Dermis microvascular lymphatic vessel endothelial cell (primary cell): ENCODE results near the gene RHOD. TPM values are rescaled to one million over a fixed set of nuclear protein-coding genes. Genes with fewer than 3 reads are reported as not detected.

Experiments
- DNase-seq, 2 donors: peaks; one replicate each; pipeline versions ENCODE4 v3.0.0 to v3.0.0-alpha.2; 2010; ENCODE audit warnings: low read depth in 2 of 2
- total RNA-seq: library from RNA; depleted of rRNA; stranded (reverse); fragments of >200 nt; gene quantifications from 2 replicates; pipeline ENCODE4 v1.2.1, GENCODE V29; 2014

Gene RHOD
- total RNA-seq, 1 donor from 2014 or later = 16.9 TPM

DNA sequence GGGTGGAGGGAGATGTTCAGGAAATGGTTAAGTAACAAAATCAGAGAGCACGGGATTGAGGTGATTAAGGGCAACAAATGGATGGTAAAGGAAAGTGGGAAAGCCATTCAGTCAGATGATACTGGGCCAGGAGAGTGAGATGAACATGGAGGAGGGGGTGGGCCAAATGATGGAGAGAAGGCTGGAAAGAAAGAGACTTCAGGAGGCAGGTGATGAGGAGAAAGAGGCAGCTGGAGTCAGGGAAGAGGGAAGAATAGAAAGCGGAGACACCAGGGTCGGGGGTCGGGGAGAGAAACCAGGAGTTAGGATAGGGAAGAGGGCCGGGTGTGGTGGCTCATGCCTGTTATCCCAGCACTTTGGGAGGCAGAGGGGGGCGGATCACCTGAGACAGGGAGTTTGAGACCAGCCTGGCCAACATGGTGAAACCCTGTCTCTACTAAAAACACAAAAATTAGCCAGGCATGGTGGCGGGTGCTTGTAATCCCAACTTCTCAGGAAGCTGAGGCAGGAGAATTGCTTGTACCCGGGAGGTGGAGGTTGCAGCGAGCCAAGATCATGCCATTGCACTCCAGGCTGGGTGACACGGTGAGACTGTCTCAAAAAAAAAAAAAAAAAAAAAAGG lies 57.7 kb downstream of the RHOD start:
- DNase-seq = no peak

DNA sequence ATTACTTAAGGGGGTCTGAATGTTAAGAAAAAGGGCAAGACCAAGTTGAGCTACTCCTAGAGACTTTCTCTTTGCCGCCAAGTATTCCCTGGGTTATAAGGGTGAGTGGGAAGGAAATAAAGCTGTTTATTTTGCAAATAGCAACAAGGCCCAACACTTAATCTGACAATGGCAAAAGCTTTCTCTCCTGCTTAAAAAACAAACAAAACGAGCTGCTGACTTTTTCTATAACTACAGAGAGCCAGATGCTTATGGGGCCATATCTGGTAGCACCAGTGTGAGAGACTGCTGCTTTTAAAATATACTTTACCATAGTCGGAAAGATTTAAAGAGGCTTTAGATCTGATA lies 60.1 kb downstream of the RHOD start:
- no peak for DNase-seq

DNA sequence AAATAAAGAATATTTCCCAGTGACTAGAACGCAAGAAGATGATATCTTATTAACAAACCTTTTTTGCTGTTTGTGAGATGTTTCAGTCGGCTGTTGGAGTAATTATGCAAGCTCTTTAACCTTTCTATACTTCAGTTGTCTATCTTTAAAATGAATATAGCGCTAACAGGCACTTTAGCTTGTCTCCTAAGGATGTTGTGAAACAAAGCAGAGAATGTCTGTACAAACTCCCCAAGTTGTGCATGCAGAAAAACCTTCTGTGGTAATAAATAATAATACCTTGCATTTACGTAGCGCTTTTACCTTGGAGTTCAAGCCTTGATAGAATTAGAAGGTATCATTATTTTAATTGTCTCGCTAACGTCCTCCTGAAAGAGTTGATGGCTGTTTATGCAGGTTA lies 60.5 kb downstream of the RHOD start:
- no peak for DNase-seq

DNA sequence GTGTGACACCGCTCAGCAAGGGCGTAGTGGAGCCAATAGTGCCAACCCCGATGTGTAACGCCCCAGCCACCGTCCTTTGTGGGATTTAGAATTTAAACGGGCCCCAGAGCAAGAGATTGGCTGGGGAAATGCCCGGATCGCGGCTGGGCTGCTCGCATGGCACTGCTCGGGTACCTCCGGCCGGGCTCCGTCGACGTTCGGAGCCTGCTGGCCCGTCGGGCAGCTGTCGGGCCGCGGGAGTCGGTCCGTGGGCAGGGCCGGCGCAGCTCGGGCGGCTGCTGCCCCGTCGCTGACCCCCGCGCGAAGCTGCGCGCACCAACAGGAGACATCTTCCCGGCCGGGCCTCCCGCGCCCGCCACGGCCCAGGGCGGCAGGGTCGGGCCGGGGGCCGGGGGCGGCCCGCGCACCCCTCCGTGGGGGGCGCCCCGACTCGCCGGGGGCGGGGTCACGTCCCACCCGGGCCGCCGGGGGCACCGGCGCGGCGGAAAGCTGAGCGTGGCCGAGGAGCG lies 61.1 kb downstream of the RHOD start:
- peak in 1 of 2 donors; percentile 41 for DNase-seq

DNA sequence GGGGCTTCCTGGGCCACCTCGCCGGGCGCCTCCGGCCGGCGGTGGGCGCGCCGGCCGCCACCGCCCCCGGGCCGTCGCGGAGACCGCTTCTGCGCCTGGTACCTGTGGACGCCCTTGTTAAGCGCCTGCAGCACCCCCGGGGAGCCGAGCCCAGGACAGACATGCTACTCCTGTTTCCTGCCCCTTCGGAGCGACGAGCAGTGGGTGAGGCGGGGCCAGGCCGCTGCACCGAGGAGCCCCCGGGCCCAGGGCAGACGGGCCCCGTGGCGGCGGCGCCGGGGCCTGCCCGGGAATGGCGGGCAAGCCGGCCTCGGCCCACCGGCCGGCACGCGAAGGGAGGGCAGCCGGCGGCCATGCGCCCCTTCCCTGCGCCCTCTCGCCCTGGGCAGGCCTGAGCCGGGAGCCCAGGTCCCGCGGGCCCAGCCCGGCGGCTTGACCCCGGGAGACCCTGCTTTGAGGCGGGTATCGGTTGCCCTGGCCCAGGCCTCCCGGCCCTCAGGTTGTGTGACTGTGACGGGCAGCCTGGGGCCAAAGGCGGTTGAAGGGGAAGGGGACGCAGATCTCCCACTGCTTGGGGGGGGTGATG lies 61.6 kb downstream of the RHOD start:
- DNase-seq = peak in 1 of 2 donors; percentile 32

DNA sequence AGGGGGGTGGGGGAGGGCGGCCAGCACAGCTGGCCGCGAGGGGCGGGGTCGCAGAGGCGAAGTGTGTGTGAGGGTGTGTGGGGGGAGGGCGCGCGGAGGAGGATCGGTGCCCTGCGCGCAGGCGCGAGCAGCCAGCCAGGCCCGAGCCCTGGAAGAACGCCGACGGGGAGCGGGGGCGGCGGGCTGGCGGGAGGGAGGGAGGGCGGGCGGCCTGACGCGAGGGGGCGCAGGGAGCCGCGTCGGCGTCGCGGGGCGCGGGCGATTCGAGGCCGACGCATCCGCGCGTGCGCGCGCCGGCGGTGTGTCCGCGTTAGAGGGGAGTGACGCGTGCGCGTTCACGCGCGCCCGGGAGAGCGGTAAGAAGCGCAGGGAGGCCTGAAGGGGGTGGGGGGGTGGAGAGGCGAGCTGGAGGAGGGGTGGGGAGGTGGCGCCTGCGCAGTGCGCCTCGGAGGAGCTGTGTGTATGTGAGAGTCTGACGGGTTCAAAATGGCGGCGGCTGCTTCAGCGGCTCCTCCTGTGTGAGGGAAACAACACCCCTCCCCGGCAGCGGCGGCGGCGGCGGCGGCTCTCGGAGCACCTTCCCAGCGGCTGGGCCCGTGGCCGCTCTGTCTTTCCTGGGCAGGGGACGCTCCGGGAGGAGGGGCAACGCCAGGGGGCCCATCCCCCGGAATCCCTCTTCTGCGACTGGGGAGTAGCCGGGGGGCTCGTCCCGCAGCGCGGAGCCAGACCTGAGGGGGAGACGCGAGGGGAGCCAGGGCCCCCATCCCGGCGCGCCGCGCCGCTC lies 62.3 kb downstream of the RHOD start, which contains the start of gene KDM2A:
TSS of gene KDM2A (plus strand) at position 463 of the 784 bp plus-strand sequence. CDS start 2,054 bp downstream, outside the sequence.
- peak; percentile 98 to 99 for DNase-seq

DNA sequence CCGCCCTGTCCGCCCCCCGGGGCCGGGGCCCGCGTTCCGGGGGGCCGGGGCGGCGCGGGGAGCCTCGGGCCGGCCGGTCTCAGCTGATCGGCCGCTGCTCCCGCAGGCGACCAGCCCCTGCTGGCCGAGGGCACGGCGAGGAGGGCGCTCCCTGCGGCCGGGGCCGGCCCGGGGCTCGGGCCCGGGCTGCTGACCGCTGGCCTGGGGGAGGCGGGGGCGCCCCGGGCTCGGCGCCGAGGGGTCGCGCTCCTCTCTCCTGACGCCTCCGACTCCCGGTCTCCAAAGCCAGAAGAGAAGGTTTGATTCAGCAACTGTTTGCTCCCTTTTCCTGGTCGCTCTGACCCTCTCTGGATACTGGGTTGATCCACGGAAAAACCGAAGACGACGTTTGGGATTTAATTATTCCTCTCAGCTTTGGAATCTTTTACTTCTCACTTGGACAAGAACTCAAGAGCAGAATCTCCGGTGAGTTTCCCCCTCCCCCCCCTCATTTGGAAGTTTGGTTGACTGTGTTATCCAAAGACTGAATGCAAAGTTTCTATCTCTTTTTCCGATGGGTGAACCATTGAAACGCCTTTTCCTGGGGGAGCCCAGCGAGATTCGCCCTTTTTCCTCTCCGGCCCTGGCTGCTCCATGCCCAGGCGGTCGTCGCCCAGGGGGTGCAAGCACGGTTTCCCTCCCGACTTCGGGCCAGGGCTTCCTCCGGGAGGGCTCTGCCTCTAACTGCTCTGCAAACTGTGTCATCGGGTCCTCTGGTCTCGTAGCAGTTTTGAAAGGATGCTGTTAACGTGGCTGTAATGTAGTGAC lies 63.1 kb downstream of the RHOD start:
- peak in 1 of 2 donors; percentile 25 for DNase-seq

DNA sequence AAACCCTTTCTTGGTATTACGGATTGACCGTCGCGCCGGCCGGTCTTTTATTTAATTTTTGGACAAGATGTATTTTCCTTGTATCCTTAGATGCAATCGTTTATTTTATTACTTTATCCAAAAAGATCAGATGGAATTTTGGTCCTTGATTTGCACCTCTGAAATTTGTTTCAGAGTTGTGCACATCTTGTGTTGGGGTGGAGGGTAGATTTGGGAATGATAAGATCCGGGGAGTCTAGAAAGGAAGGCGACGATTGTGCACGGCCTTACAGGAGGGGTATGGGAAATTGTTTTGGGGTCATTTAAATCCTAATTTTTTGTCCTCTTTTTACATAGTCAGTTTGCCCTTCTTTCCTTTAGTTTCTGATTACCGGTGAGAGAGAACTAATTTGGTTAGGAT lies 63.8 kb downstream of the RHOD start:
- no peak for DNase-seq

DNA sequence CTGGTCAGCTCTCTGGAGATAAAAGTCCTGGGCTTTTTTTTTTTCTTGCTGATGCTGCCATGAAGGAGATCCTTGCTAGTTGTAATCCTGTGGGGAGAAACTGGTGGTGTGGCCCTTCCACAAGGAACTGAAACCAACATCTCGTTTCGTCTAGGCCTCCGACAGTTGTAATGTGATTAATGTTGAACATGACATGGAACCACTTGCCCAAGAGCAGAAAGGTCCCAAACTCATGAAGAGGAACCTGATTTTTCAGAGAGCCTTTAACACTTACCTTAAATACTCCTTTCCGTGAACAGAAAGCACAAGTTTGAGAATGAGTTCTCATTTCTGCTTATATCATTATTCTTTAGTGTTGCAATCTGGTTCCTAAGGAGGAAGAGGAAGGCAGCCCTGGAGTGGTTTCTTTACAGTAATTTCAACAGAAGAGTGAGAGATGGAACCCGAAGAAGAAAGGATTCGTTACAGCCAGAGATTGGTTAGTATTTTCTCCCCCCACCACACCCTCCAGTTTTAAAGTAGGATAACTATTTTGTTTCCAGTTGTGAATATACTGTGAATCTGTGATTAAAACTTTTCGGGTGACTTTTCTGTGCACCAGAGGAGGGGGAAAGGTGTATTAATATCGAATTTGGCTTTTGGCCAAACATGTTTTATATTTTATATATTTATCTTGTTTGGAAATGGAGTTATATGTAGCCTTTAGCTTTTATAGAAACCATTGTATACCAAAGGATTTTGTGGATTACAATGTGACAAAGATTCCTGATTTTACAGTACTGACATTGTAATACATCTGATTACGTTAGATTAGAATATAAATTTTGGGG lies 64.4 kb downstream of the RHOD start:
- peak in 1 of 2 donors; percentile 34 for DNase-seq

Other genes starting within 250 kb of the RHOD start
- gene RCE1, start 213.4 kb upstream of the RHOD start, total RNA-seq = 15.3 and 19.1 TPM in 2 replicates
- 17.1 and 21.1 TPM in 2 replicates for gene LRFN4, start 199.8 kb upstream of the RHOD start, total RNA-seq
- 8.9 and 9.1 TPM in 2 replicates for gene PC, start 98.5 kb upstream of the RHOD start, total RNA-seq
- not detected in 2 replicates for gene C11orf86, start 81.5 kb upstream of the RHOD start, total RNA-seq
- under 0.01 TPM in 2 replicates for gene SYT12, start 33.7 kb upstream of the RHOD start, total RNA-seq
- gene KDM2A, start 62.4 kb downstream of the RHOD start, total RNA-seq = 28.1 and 35.7 TPM in 2 replicates
- gene GRK2, start 209.6 kb downstream of the RHOD start, total RNA-seq = 25.9 and 37.7 TPM in 2 replicates
- 17.7 and 24.8 TPM in 2 replicates for gene ANKRD13D, start 232.5 kb downstream of the RHOD start, total RNA-seq
- gene SSH3, start 246.7 kb downstream of the RHOD start, total RNA-seq = 7.2 and 11.5 TPM in 2 replicates